HG03097 (cell line): Measurements from ENCODE around the gene MYH9.

Source experiments
- ATAC-seq: cut with Tn5 transposase; IDR thresholded peaks from one replicate; pipeline ENCODE4 v1.9.1; 2021; ENCODE audit not compliant: unreplicated experiment, low FRiP score

Gene MYH9

DNA sequence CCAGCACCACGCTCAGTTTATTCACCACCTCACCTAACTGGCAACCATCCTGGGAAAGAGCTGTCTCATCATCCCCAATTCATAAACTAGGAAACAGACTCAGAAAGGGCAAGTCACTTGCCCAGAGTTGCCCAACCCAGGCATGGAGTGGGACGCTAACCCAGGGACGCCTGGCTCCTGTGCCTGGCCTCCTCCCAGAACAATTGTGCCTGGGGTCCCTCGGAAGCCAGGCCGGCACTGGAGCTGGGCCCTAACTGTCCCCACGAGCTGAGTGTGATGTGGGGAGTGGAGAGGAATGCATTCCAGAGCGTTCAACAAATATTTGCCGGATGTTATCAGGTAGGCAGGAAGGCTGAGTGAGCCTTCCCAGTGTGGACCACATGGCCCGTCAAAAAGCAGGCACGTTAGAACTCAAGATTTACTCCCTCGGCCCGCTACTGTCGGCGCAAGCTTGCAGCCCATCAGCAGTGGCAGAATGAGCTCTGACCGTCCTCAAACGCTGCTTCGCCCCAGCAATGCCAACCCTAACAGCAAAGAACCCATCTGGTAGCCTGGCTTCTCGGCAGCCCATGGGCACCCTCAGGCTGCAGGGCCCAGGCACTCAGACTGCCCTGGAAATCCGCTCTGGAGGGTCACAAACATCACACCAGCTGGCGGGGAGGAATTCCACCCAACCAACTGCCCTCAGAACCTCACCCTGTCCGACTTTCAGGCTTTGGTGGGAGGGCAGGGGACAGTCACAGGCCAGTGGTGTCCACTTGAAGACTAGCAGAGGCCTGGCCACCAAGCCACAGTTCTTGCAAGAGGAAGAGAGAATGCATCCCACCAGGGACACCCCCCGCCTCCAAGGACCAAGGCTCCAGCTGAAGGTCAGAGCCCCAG is 35.6 kb downstream of the MYH9 start:
- no peak for ATAC-seq

DNA sequence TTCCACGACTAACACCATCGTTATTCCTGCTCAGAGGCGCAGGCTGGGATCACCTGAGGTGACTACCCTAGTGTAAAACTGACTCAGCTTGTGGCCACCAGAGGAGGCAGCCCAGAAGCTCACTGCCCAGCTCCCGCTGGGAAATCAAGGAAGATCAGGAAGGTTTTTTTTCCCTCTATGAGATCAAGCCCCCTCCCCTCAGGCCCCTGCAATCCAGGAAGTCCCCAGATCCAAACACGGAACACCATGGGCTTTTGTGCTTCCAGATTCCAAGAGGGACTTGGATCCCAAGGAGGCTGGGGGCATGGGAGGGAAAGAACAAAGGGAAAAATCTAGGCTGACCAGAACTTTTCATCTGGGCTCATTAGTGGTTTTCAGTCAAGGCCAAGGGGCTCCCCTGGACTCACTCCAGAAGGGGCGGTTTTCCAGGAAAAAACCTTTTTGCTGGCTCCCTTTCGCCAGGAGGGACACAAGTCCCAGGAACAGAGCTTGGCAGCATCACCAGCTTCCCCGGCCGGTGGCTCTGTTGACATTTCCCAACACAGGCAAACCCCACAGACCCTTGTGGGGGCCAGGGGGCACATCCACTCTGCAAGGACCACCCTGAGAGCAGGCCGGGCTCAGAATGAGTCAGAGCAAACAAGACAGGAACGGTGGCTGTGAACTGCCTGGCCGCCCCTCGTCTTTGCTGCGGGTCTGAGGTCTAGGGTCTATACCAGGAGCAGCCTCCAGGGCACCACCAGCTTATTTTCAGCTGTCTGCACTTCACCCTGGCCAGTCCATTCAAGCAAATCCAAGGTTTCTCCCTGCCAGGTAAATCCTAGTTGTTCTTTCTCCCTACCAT is 36.8 kb downstream of the MYH9 start:
- no peak for ATAC-seq

DNA sequence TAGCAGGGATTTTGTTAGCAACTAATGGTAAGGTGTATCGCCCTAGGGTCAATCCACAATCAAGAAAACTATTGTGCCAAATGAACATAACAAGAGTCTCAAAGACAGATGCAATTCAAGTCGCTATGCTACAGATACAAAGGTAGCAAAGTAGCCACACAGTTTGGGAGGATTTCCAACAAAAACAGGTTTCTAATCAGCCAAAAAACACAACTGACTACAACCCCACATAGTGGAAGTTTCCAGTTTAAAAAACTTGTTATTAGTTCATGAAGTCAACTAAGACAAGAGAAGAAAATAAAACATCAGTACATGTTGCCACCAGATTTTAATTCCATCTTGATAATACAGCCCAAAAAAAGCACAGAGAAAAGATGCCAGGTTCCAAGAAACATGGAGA is 38.0 kb downstream of the MYH9 start:
- no peak for ATAC-seq

DNA sequence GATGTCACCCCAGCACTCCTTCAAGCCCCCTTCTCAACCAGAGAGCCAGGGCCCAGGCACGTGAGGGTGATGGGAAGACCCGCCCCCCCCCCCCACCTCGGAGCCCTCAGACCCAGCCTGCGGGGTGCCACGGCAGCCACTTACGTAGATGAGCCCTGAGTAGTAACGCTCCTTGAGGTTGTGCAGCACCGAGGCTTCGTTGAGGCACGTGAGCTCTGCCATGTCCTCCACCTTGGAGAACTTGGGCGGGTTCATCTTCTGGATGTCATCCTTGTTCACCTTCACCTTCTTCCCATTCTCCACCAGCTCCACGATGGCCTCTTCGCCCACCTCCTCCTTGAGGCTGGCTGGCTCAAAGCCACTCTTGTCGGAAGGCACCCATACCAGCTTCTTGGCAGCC is 39.0 kb downstream of the MYH9 start:
- no peak for ATAC-seq

DNA sequence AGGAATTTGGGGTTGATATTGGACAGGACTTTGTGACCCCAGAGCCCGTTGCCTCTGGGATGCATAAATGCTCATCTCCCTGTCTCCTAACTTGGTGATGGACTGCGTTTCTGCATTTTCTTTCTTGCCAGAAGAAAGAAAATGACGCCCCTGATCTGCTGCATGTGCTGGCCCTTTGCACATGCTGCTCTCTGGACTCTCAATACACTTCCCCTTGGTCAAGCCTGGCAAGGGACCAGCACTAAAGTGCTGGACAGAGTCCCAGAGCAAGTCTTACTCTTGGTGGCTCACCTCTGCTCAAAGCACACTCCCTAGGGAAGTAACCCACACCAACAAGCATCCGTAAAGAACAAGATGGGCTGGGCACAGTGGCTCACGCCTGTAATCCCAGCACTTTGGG is 40.7 kb downstream of the MYH9 start:
- no peak for ATAC-seq

DNA sequence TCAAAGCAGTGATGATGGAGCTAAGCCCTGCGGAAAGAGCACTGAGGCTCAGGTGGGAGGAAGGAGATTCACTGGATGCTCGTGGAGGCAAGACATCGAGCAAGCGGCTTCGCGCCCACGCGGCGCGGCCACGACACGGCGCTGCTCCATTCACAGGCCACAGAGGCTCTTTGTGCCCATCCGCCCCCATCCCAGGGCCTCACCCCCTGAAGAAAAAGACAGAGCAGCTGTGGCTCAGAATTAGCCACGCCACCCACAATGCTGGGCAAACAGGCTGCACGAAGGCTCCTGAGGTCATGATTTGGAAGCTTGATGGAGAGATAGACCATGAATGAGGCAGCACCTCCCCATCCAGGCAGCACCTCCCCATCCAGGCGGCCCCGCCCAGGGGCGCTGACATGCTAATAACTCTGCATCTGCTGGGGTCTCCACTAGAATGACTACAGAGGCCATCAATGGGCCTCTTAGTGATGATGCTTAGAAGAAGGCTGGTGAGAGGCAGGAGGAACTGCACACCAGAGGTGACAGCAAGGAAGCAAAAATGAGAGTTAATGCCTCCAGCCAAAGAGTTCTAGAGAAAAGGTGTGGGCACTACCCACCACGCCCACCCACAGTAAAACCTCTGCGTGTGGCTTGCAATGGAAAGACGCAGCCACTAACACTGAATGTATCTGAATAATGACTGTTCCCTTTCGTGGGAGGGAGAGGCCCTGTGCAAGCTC is 43.5 kb downstream of the MYH9 start:
- no peak for ATAC-seq

DNA sequence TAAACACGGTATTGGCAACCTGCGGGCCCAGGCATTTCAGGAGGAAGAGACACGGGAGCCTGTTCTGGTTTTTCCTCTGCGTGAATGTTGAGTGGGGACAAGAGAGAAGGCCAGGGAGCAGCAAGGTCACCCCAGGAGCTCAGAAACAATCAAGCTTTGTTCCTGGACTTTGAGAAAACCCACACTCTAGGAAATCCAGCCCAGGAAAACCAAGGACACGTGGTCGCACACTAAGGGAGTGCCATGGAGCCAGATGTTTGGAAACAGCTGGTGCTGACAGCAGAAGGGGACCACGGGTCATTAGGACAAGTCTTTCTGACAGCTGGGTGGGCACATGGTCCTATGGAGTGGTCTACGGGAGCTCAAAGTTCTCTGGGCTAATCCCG is 44.1 kb downstream of the MYH9 start:
- ATAC-seq, result no peak

DNA sequence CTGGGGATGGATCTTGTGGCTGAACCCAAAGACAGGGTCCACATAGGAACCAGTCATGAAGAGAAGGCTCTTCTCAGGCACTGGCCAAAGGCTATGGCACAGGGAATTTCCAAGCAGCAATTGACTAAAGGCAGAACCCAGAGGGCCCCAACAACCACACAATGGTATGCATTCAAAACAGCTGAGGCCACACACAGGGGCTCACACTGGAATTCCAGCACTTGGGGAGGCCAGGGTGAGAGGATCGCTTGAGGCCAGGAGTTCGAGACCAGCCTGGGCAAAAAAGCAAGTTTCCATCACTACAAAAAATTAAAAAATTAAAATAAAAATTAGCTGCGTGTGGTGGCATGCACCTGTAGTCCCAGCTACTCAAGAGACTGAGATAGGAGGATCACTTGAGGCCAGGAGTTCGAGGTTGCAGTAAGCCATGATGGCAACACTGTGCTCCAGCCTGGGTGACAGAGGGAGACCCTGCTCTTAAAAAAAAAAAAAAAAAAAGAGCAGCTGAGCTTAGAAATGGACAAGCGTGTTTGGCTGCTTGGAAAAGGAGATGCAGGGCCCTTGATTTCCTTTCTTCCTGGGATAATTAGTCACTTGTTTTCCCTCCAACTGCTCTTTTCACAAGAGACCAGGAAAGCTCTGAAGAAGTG is 44.6 kb downstream of the MYH9 start:
- ATAC-seq, result no peak

DNA sequence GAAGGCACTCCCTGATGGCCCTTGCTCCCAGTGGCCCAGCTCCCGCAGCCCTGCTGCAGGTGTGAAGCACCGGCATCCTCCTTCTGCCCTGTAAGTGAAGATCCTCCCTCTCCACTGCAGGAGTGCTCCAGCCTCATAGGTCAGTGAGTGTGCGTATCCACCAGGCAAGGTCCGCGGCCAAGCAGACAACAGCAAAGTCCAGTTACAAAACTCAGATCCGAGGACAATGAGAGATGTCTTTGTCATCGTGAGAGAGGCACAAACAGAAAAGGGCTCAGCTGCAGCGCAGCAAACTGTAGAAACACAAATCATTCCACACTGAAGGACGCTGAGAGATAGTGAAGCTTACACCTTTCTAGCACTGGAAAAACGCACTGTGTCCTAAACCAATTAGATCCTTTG is 46.1 kb downstream of the MYH9 start:
- ATAC-seq, result no peak

DNA sequence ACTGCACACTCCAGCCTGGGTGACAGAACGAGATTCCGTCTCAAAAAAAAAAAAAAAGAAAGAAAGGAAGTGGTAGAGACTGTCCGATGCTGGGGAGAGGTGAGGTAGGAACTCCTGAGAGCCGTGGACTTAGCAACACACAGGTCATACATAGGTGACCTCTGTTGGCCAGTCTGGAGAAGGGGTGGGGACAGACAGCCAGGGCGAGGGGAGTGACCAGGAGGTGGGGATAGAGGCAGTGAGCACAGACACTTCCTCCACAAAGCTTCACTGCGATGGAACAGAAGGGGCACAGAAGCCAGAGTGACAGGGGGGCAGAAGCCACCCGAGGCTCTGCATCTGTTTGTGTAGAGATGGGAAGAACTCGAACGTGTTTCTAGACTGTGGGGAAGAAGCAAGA is 47.1 kb downstream of the MYH9 start:
- no peak for ATAC-seq

DNA sequence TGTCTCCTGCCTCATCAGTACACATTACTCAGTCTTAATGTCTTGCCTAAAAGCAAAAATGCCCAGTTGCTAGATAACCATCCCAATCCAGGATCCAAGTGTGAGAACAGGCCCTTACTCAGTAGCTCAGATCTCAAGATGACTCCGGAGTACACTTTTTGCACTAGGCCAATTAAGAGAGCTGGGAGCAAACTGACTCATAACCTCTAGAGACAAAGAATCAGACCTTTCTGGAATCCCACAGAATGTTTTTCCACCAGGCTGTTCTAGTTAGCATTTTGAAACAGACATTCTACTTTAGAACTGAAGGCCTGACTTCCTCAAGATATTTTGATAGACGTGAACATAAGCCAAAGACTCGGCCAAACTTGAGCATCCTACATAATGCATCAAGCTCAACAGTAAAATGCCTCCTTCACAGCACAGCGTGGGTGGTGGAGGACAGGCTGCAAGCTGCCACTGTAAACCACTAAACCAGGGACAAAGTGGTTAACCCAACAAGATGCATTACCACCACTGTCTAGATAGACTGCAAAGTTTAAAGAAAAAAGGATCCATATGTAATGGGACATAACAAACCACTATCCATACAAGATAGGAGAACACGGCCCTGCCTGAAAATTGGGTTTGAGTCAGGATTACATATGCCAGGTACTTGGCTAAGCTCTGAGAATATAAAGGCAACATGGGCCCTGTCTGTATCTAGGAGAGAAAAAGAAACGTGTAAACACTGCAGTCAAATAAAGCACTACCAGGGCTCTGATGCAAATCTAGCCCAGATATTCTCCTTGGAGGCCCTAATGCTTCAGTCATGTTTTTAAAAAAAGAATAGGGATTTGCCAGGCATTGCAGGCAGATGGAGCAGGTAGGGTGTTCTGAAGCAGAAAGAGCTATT is 48.3 kb downstream of the MYH9 start:
- ATAC-seq, result no peak

DNA sequence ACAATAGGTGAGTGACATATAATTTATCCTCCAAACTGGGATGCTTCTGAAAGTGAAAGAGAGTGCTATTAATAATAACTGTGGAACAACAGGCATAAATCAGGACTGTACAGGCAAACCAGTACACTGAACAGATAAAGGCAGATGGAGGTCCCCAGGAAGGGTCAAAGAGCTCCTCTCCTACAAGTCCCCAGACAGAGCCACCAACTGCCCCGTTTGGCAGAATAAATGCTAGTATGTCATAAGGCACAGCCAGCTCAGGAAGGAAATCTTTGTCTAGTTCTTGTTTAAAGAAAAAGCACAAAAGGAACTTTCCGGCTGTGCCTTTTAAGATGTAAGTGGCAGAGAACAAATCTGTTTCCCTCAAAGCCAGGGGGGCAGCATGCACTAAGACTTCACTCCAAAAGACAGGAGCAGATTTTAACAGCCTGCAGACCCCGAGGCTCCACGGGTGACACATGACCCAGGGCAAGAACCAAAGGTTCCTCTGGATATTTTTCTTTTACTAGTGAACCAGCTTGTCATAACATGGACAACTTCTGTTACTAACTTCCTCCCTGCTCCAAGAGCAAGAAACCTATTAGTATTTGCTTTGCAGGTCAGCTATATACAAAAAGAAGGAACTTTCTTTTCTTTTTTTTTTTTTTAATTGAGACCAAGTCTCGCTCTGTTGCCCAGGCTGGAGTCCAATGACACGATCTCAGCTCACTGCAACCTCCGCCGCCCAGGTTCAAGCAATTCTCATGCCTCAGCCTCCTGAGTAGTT is 50.2 kb downstream of the MYH9 start:
- ATAC-seq, result no peak

DNA sequence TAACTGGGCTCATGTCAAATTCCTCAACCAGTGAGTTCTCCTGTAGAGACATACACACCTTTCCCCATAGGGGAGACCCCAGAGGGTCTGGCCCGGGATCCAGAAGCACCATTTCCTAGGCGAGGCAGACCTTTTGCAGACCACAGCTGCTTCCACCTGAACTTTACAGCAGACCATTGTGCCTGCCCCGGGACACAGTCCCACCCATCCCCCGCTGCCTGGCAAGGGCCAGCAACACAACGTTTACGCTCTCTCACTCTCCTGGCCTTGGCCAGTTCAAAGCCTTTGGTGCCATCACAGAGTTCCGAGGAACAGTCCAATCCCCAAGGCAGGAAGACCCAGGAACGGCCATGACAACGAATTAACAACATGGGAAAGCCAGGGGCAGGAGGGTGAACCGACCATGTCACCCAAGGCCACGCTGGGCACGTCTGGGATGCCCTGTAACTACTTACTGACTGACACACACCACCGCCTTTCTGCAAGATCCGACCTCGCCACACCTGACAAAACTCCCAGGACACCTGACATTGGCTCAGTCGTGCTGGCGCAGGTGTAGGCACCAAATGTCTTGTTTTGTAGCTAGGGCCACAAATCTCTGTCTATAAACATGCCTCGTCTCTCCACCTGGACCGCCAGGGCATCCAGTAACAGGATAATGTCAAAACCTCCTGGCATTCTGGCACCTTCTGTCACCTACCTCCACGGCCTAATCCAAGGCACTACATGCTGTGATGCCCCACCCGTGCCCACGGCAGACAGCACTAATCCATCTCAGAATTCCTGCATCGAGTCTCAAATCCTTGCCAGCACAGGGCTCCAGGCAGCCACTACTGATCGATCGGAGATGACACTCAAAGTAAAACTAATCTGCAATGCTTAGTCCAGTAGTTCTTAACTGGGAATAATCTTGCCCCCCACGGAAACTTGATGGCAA is 51.3 kb downstream of the MYH9 start:
- no peak for ATAC-seq

DNA sequence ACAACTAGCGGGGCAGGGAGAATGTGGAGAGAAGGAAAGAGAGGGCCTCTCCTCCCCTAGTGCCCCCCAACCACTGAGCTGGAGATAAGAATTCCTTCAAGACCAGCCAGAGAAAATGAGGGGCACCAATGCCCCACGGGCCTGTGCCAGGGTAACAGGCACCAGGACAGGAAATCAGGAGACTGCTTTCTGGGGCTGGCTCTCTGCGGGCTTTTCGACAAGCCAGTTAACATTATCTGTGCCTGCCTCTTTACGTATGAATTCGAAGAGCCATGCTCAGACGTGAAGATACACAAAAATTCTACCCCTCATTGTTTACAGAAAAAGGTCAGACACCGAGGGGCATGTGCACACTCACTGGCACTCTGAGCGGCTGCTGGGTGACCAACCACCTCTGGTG is 52.1 kb downstream of the MYH9 start:
- ATAC-seq, result no peak

DNA sequence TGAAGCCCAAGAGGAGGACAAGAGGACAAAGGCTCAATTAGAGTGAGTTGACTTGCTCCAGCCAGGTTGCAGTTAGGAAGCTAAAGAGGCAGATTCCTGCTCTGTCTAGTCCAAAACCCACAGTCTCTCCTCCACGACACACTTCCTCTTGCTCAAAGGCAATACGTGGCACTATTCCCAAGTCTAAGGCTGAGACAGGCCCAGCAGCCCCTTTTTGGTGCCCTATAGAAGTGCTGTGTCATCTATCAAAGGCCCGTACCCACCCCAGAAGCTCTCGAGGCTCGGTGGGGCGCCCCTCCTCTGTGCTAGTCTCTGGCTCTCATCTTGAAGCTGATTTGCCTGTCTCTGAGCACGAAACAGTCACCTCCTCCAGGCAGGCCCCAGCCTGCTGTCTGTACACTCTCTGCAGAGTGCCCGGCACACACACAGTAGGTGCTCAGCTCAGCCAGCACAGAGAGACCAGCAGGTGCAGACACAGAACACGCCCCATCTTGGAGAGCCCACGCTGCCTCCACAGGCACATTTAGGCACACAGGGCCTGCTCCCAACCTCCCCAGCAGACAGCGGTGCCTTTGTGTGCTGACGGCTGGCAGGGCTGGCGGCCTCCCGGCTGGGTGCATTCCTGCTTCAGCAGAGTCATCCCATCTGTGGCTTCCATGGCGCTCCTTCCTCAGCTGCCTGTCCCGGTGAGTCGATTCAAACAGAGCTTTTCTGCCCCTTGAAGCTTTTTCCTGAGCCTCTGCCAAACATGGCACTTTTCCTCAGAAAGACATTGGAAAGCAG is 52.8 kb downstream of the MYH9 start:
- ATAC-seq, result no peak

DNA sequence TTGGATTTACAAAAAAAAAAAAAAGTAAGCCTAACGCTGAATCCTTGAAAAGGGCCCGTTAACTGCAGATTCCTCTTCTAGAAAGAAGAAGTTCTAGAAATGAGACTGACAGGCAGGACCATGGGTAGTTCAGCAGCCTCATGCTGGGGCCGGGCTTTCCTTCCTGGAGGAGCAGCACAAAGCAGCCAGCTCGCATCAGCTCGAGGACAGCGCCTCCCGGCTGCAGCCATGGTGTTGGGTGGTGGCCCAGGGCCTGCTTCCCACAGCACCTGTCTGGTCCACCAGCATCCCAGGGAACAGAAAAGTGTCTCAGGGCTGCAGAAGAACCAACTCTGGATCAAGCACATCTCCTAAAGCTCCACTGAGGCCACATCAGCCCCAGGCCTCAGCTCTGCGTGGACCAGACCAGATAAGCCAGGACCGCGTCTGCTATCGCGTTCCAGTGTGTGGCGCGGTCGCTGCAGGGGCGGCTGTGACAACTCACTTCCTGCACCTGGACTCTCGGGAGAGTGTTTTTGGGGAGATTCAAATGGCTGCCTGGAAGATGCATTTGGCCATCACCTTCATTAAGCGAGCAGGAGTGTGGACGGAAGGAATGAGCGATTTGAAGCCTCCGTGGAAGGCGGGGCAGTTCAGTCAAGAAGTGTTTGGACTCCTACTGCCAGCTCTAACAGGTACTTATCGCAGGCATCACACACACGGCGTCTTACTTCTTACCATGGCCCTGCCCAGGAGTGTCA is 53.5 kb downstream of the MYH9 start:
- ATAC-seq, result no peak

DNA sequence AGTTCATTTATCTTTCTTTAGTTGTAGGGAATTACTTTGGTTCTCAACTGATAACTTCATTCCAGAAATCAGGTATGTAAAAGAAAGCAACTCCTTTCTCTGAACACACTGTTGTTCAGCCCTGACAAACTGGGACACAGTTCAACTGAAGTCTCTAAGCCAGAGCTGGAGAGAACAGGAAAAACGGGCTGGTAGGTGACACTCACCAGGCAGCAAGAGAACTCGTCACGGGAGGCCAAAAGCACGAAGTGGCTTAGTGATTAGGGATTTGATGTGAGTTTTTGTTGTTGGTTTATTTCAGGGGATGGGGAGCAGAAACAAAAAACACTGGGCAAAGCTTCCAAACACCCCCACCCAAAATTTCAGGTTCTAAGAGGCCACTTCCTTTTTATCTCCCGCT is 54.1 kb downstream of the MYH9 start:
- ATAC-seq, result no peak
